Parathyroid adenoma (tissue), 2 donors: Measurements from ENCODE around the gene SETD3.

Experiments used
- H2AFZ ChIP-seq: fragments of 300-600 bp; sonication (generic); one replicate; pipeline ENCODE4 v1.7.0; 2017; ENCODE audit warnings: antibody characterized with exemption, mild to moderate bottlenecking
- H3K27ac ChIP-seq: fragments of 300-600 bp; sonication (generic); one replicate; pipeline ENCODE4 v1.7.0; 2017
- H3K27me3 ChIP-seq: fragments of 300-600 bp; sonication (generic); one replicate; pipeline ENCODE4 v1.7.0; 2017; ENCODE audit warnings: low read length; ENCODE audit not compliant: control insufficient read depth, insufficient read depth
- H3K36me3 ChIP-seq: fragments of 300-600 bp; sonication (generic); one replicate; pipeline ENCODE4 v1.7.0; 2017; ENCODE audit warnings: low read length; ENCODE audit not compliant: control insufficient read depth, insufficient read depth
- H3K4me1 ChIP-seq: fragments of 300-600 bp; sonication (generic); one replicate; pipeline ENCODE4 v1.7.0; 2017; ENCODE audit warnings: control low read depth
- H3K4me2 ChIP-seq: fragments of 300-600 bp; sonication (generic); one replicate; pipeline ENCODE4 v1.7.0; 2017; ENCODE audit warnings: low read length
- H3K4me3 ChIP-seq: fragments of 300-600 bp; sonication (generic); one replicate; pipeline ENCODE4 v1.7.0; 2017; ENCODE audit warnings: low read depth, low read length
- H3K79me2 ChIP-seq: fragments of 300-600 bp; sonication (generic); one replicate; pipeline ENCODE4 v1.7.0; 2017; ENCODE audit warnings: control low read depth
- H3K9ac ChIP-seq: fragments of 300-600 bp; sonication (generic); one replicate; pipeline ENCODE4 v1.7.0; 2017; ENCODE audit warnings: mild to moderate bottlenecking
- H3K9me3 ChIP-seq: fragments of 300-600 bp; sonication (generic); one replicate; pipeline ENCODE4 v1.7.0; 2017; ENCODE audit warnings: low read length; ENCODE audit not compliant: control insufficient read depth
- CTCF ChIP-seq: fragments of 300-600 bp; sonication (generic); IDR thresholded peaks from one replicate; pipeline ENCODE4 v1.7.0; 2017; ENCODE audit warnings: antibody characterized with exemption, mild to moderate bottlenecking
- donor health status: primary hyperparathyroidism.

SETD3 gene

GRCh38 chr14:99476864-99477263 is 3.8 kb downstream of the SETD3 start:
- Histone ChIP-seq H3K4me1 (peaks cover 6% of the 10 kb centered on the region), H3K4me3 (no peak overlapping the region), H2AFZ (no peak overlapping the region), H3K27ac (no peak overlapping the region), H3K79me2 (peaks cover 53% of the 10 kb centered on the region), H3K9me3 (no peaks in the 10 kb centered on the region), H3K36me3 (no peaks in the 10 kb centered on the region), H3K27me3 (no peaks in the 10 kb centered on the region), H3K4me2 (no peak overlapping the region), H3K9ac (no peak overlapping the region)
- TF ChIP-seq CTCF, result no peak

- H2AFZ ChIP-seq, result no peak overlapping the region
- H3K79me2 ChIP-seq, result peaks cover 58% of the 10 kb centered on the region
- H3K36me3 ChIP-seq, result no peaks in the 10 kb centered on the region
- no peak overlapping the region for H3K4me3 ChIP-seq
- H3K27ac ChIP-seq, result no peak overlapping the region
- no peaks in the 10 kb centered on the region for H3K27me3 ChIP-seq
- H3K9ac ChIP-seq, result no peak overlapping the region
- TF ChIP-seq CTCF, result no peak
- peaks cover 6% of the 10 kb centered on the region for H3K4me1 ChIP-seq
- H3K9me3 ChIP-seq, result no peaks in the 10 kb centered on the region
- H3K4me2 ChIP-seq, result no peak overlapping the region
Measured at GRCh38 chr14:99475660-99476059, 5.0 kb downstream of the SETD3 start.

GRCh38 chr14:99475179-99475578 is 5.5 kb downstream of the SETD3 start:
- Histone ChIP-seq H3K9ac (no peak overlapping the region), H3K27me3 (no peaks in the 10 kb centered on the region), H3K4me1 (peaks cover 6% of the 10 kb centered on the region)

GRCh38 chr14:99473458-99473857 is 7.2 kb downstream of the SETD3 start:
- H3K9me3 ChIP-seq, result no peaks in the 10 kb centered on the region
- TF ChIP-seq CTCF, result no peak
- H3K4me1 ChIP-seq, result peaks cover 6% of the 10 kb centered on the region
- peaks cover 71% of the 10 kb centered on the region for H3K79me2 ChIP-seq
- H3K4me2 ChIP-seq, result no peak overlapping the region
- H3K4me3 ChIP-seq, result no peak overlapping the region
- no peak overlapping the region for H3K27ac ChIP-seq
- H3K36me3 ChIP-seq, result no peaks in the 10 kb centered on the region
- H3K27me3 ChIP-seq, result no peaks in the 10 kb centered on the region
- no peak overlapping the region for H3K9ac ChIP-seq
- H2AFZ ChIP-seq, result no peak overlapping the region

More at GRCh38 chr14:99475179-99475578, 5.5 kb downstream of the SETD3 start:
- Histone ChIP-seq H3K4me3 (no peak overlapping the region), H3K4me2 (no peak overlapping the region), H3K9me3 (no peaks in the 10 kb centered on the region), H3K27ac (no peak overlapping the region), H3K79me2 (peaks cover 63% of the 10 kb centered on the region), H3K36me3 (no peaks in the 10 kb centered on the region), H2AFZ (no peak overlapping the region)
- no peak for TF ChIP-seq CTCF

- TF ChIP-seq CTCF, result no peak
- H3K4me3 ChIP-seq, result no peak overlapping the region
- H3K4me1 ChIP-seq, result peaks cover 1% of the 10 kb centered on the region
- H3K4me2 ChIP-seq, result no peak overlapping the region
- H2AFZ ChIP-seq, result no peak overlapping the region
- H3K79me2 ChIP-seq, result peaks cover 71% of the 10 kb centered on the region
- no peaks in the 10 kb centered on the region for H3K36me3 ChIP-seq
- no peak overlapping the region for H3K9ac ChIP-seq
- no peak overlapping the region for H3K27ac ChIP-seq
- H3K27me3 ChIP-seq, result no peaks in the 10 kb centered on the region
- H3K9me3 ChIP-seq, result no peaks in the 10 kb centered on the region
Measured at GRCh38 chr14:99472937-99473336, 7.7 kb downstream of the SETD3 start.
